Measurements from ENCODE around the gene HIPK1. TPM values are rescaled to one million over a fixed set of nuclear protein-coding genes. Genes with fewer than 3 reads are reported as not detected.

The HIPK1 gene
- total RNA-seq, 2 experiments from 2014 or later: 20.4 to 52.6 TPM

DNA sequence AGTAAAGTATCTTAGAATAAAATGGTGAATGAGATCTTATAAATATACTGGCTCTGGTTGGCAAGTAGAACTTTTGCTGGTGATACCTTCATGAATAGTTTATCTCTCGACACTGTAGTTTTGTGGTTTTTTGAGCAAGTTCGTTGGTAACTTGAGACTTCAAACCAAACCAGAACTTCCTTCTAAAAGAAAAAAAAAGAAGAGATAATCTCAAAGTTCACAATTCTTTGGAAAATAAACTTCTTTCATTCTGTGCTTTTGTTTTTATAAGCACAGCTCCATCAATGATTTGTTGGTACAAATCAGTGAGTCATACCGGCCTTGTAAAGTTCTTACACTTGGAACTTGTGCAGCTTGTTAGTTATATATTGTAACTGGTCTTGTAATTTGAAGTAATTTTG, 2.3 kb downstream of the HIPK1 start:
- ChIA-PET CTCF (ENCODE audit: unreplicated experiment) (no interaction called here), POLR2A (interaction anchor here (0.5 to 5.0 kb wide), 16 partner anchors 8 to 968 kb away, joined by 3 to 68 read pairs (median 6); partner anchors contain the start of genes AP4B1, DCLRE1B and RSBN1)
- DNase-seq (ENCODE audit: low spot score): no peak

DNA sequence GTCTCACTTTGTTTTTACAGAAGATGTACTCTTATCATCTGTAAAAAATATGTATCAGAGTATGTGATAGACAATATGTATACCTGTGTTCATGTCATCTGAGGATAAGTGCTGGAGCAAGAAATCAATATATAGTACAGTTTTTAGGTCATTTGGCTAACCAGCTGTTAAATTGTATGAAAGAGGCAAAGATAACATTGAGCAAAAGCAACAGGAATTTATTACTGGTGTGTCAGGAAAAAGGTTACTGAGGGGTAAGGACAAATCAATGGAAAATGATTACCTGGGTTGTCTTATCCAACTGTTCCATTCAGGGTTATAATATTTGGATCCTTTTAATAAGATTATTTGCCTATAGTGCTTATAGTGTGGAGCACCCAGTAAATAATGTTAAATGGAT, 4.9 kb downstream of the HIPK1 start:
- intact Hi-C loops (cut with micrococcal nuclease; ENCODE audit: unreplicated experiment): no loop called here
- no TSS peak for BruUV-seq (replicated peaks)
- ChIA-PET POLR2A (interaction anchor here (1.2 to 2.2 kb wide), 6 partner anchors 12 to 74 kb away, joined by 4 to 17 read pairs (median 5); no protein-coding TSS in a partner anchor), CTCF (ENCODE audit: unreplicated experiment) (no interaction called here)
- peaks cover 27% of the 10 kb centered on the region for H4K20me1 ChIP-seq (ENCODE audit: insufficient read depth, low read length)
- no peak overlapping the region for H3K27ac ChIP-seq (ENCODE audit: low read depth, low read length, poor library complexity, severe bottlenecking)
- peaks cover 16% of the 10 kb centered on the region for H3K36me3 ChIP-seq (ENCODE audit: insufficient read depth, low read length)
- H2AFZ ChIP-seq (ENCODE audit: low read length): no peak overlapping the region
- no peak overlapping the region for H3K4me3 ChIP-seq (ENCODE audit: low read depth, low read length, poor library complexity, severe bottlenecking)
- H3K9me2 ChIP-seq (ENCODE audit: insufficient read depth, low read length): no peaks in the 10 kb centered on the region
- H3K4me1 ChIP-seq (ENCODE audit: insufficient read depth, low read length, poor library complexity, severe bottlenecking): peaks cover 69% of the 10 kb centered on the region
- peaks cover 93% of the 10 kb centered on the region for H3K79me2 ChIP-seq (ENCODE audit: insufficient read depth, low read depth, low read length)
- no peak for DNase-seq (ENCODE audit: low spot score)
- TF ChIP-seq CTCF (conservative IDR thresholded peaks at IDR 0.05; ENCODE audit: low read length): no peak
- TF ChIP-seq EZH2phosphoT487 (IDR thresholded peaks at IDR 0.05; ENCODE audit: borderline replicate concordance, low read depth, low read length): no peak
- no peak overlapping the region for H3K4me2 ChIP-seq (ENCODE audit: low read length)
- no peaks in the 10 kb centered on the region; the same call in 1 of the 2 replicates for H3K9me3 ChIP-seq (ENCODE audit: low read length)

More for the DNA sequence above, 2.3 kb downstream of the HIPK1 start:
- H3K4me3 ChIP-seq (ENCODE audit: low read depth, low read length, poor library complexity, severe bottlenecking): peak overlapping the region; percentile 96
- peaks cover 16% of the 10 kb centered on the region for H3K36me3 ChIP-seq (ENCODE audit: insufficient read depth, low read length)
- intact Hi-C loops (cut with micrococcal nuclease; ENCODE audit: unreplicated experiment): no loop called here
- peaks cover 53% of the 10 kb centered on the region for H3K4me1 ChIP-seq (ENCODE audit: insufficient read depth, low read length, poor library complexity, severe bottlenecking)
- H3K27ac ChIP-seq (ENCODE audit: low read depth, low read length, poor library complexity, severe bottlenecking): peak overlapping the region; percentile 75
- BruUV-seq (replicated peaks): TSS peak; percentile 57
- no peak for TF ChIP-seq CTCF (conservative IDR thresholded peaks at IDR 0.05; ENCODE audit: low read length)
- no peak for TF ChIP-seq EZH2phosphoT487 (IDR thresholded peaks at IDR 0.05; ENCODE audit: borderline replicate concordance, low read depth, low read length)
- H4K20me1 ChIP-seq (ENCODE audit: insufficient read depth, low read length): peaks cover 27% of the 10 kb centered on the region
- peak overlapping the region; percentile 93 for H3K4me2 ChIP-seq (ENCODE audit: low read length)
- H3K9me3 ChIP-seq (ENCODE audit: low read length): no peaks in the 10 kb centered on the region; the same call in 1 of the 2 replicates
- H3K9me2 ChIP-seq (ENCODE audit: insufficient read depth, low read length): no peaks in the 10 kb centered on the region
- H3K79me2 ChIP-seq (ENCODE audit: insufficient read depth, low read depth, low read length): peaks cover 68% of the 10 kb centered on the region
- H2AFZ ChIP-seq (ENCODE audit: low read length): no peak overlapping the region

- peaks cover 27% of the 10 kb centered on the region for H4K20me1 ChIP-seq (ENCODE audit: insufficient read depth, low read length)
- TF ChIP-seq EZH2phosphoT487 (IDR thresholded peaks at IDR 0.05; ENCODE audit: borderline replicate concordance, low read depth, low read length) (no peak), CTCF (conservative IDR thresholded peaks at IDR 0.05; ENCODE audit: low read length) (no peak)
- DNase-seq (ENCODE audit: low spot score): no peak
- H3K27ac ChIP-seq (ENCODE audit: low read depth, low read length, poor library complexity, severe bottlenecking): no peak overlapping the region
- no peak overlapping the region for H3K4me2 ChIP-seq (ENCODE audit: low read length)
- H3K9me2 ChIP-seq (ENCODE audit: insufficient read depth, low read length): no peaks in the 10 kb centered on the region
- CTCF ChIA-PET (ENCODE audit: unreplicated experiment): no interaction called here
- no peak overlapping the region for H3K4me3 ChIP-seq (ENCODE audit: low read depth, low read length, poor library complexity, severe bottlenecking)
- POLR2A ChIA-PET: interaction anchor here (0.6 to 2.2 kb wide), 9 partner anchors 10 to 443 kb away, joined by 3 to 17 read pairs (median 4); no protein-coding TSS in a partner anchor
- intact Hi-C loops (cut with micrococcal nuclease; ENCODE audit: unreplicated experiment): no loop called here
- H3K79me2 ChIP-seq (ENCODE audit: insufficient read depth, low read depth, low read length): peaks cover 99% of the 10 kb centered on the region
- H3K4me1 ChIP-seq (ENCODE audit: insufficient read depth, low read length, poor library complexity, severe bottlenecking): peaks cover 75% of the 10 kb centered on the region
- H3K36me3 ChIP-seq (ENCODE audit: insufficient read depth, low read length): peaks cover 16% of the 10 kb centered on the region
- BruUV-seq (replicated peaks): no TSS peak
- no peak overlapping the region for H2AFZ ChIP-seq (ENCODE audit: low read length)
- no peaks in the 10 kb centered on the region; the same call in 1 of the 2 replicates for H3K9me3 ChIP-seq (ENCODE audit: low read length)
Observed at GRCh38 chr1:113934511-113935055, 5.5 kb downstream of the HIPK1 start.

Measured in OCI-LY7 (cell line).